ENCODE data around the gene ABCA1.

Gene ABCA1

GRCh38 chr9:104866191-104866590, 61.8 kb downstream of the ABCA1 start:
- no peak for TF ChIP-seq CTCF (IDR thresholded peaks at IDR 0.05; ENCODE audit: control insufficient read depth, insufficient read depth, low read depth, low read length, missing control alignments)
- no peak overlapping the region for H3K4me3 ChIP-seq (ENCODE audit: control insufficient read depth, low read depth, low read length)
- no peak for DNase-seq (ENCODE audit: low read depth)

DNA sequence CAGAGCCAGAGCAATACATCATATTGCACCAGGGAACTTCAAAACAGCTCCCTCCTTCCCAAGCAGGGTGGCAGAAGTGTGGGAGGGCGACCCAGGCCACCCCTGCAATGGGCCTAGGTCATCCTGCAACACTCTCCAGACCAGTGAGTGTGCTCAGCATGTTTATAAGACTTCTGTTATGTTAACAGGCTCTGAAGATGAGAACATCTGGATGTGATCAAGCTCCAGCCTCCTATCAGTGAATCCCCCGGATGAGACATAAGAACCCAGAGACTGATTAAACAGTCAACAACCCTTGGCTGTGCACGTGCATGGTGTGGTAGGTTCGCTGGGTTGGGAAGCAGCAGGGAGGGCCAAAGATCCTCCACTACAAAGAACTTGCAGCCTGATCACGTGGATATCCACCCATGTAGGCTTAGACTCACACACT, 63.3 kb downstream of the ABCA1 start:
- DNase-seq (ENCODE audit: low read depth): peak; percentile 69
- no peak overlapping the region for H3K4me3 ChIP-seq (ENCODE audit: control insufficient read depth, low read depth, low read length)

DNA sequence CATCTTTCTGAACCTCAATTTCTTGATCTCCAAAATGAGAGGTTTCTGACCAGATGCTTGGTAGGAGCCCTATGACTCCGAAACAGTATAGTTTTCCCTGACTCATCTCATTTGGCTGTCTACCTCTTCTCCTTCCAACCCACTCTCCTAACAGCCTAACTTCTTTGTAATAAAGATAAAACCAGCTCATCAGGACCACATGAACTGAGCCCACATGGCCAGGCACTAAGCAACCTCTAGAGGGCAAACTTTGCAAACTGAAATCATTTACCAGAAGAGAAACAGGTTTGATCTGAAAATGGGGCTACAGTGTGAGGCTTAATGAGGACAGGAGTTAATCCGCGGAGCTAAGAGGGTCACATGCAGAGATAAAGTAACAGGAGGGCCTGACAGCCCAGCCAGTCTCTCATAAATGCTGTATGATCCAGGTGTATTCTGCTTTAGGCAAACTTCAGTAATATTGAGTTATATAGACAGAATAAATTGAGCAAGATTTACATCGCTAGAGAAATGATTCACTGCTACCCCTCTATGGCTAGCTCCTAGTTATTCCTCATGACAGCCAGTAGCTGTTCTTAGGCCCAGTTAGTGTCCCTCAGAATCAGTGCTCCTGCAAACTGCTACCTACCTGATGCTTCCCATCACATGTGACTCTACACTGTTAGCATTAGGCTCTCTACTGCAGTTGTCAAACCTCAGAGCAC, 64.6 kb downstream of the ABCA1 start:
- peak; percentile 76 for DNase-seq (ENCODE audit: low read depth)
- H3K4me3 ChIP-seq (ENCODE audit: control insufficient read depth, low read depth, low read length): no peak overlapping the region
- peak; percentile 81 for TF ChIP-seq CTCF (IDR thresholded peaks at IDR 0.05; ENCODE audit: control insufficient read depth, insufficient read depth, low read depth, low read length, missing control alignments)

More for the DNA sequence above, 63.3 kb downstream of the ABCA1 start:
- no peak for TF ChIP-seq CTCF (IDR thresholded peaks at IDR 0.05; ENCODE audit: control insufficient read depth, insufficient read depth, low read depth, low read length, missing control alignments)

- H3K4me3 ChIP-seq (ENCODE audit: control insufficient read depth, low read depth, low read length): no peak overlapping the region
- TF ChIP-seq CTCF (IDR thresholded peaks at IDR 0.05; ENCODE audit: control insufficient read depth, insufficient read depth, low read depth, low read length, missing control alignments): no peak
- DNase-seq (ENCODE audit: low read depth): no peak
Observed at GRCh38 chr9:104861397-104861796, 66.6 kb downstream of the ABCA1 start.

DNA sequence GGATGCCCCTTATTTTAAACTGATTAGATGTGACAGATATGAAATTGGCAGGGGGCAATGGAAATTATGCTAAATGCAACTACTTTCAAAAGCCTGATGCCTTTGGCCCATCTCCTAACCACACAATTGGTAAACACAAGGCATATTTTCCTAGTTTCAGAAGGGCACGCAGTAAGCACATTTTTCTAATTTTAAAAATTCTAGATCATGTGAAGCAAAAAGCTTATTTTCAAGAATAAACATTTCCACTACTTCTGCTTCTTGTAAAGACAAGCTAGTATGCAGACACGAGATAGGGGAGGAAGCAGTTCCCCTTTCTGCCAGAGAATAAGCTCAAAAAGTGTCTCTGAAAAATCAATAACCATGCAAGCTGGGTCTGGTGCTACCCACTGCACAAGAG, 67.7 kb downstream of the ABCA1 start:
- H3K4me3 ChIP-seq (ENCODE audit: control insufficient read depth, low read depth, low read length): no peak overlapping the region
- DNase-seq (ENCODE audit: low read depth): no peak
- TF ChIP-seq CTCF (IDR thresholded peaks at IDR 0.05; ENCODE audit: control insufficient read depth, insufficient read depth, low read depth, low read length, missing control alignments): no peak

DNA sequence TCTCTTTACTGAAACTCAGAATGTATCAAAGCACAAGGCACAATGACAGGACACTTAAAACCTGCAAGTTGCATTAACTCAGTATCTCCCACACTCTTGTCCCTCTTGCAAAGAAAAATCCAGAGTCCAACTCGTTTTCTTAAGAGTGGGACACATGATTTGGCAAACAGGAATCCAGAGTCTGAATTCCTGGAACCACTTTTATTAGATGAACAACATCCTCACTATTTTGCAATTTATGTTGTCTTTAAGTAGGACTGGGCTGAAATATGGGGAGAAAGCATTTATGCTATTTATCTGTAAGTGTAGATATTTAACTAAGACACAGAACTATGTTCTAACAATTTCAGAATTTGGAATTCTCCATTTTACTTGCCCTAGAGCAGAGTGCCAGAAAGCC, 69.1 kb downstream of the ABCA1 start:
- no peak overlapping the region for H3K4me3 ChIP-seq (ENCODE audit: control insufficient read depth, low read depth, low read length)
- no peak for TF ChIP-seq CTCF (IDR thresholded peaks at IDR 0.05; ENCODE audit: control insufficient read depth, insufficient read depth, low read depth, low read length, missing control alignments)
- DNase-seq (ENCODE audit: low read depth): no peak

All from AG09309 (cell line).